ENCODE measurements around the gene TIE1.

DNA sequence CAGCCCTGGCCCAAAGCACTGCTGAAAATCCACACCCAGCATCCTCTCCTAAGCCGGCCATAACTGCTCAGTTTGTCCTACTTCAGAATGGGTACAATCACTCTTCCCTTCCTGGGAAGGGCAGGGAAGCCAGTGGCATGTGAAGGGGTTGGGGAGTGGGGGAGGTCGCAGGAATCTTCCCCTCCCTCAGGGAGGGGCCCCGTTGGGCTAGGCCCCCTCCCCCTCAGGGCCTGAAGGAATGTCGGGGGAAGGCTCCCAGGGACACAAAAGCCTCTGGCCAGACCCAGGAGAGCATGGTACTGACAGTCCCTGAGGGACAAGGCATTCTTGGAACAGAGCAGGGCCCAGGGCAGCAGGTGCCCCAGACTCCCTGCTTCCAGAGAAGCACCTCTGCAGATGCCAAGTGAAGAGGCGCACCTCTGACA is 65.8 kb downstream of the TIE1 start:
- TF ChIP-seq CTCF (conservative IDR thresholded peaks at IDR 0.05) (no peak), ZFX (IDR thresholded peaks at IDR 0.05) (no peak)

Measured in C4-2B (cell line).